Fibroblast of skin of left quadriceps (primary cell): Measurements from ENCODE around the gene ARF1.
A peak's percentile ranks its signal among the peaks of the same experiment; 100 is the strongest.

Experiments
- DNase-seq, 2 experiments: peaks; one replicate each; pipeline ENCODE4 v3.0.0-alpha.2; 2013; ENCODE audit warnings: low read depth in 2 of 2

The ARF1 gene

DNA sequence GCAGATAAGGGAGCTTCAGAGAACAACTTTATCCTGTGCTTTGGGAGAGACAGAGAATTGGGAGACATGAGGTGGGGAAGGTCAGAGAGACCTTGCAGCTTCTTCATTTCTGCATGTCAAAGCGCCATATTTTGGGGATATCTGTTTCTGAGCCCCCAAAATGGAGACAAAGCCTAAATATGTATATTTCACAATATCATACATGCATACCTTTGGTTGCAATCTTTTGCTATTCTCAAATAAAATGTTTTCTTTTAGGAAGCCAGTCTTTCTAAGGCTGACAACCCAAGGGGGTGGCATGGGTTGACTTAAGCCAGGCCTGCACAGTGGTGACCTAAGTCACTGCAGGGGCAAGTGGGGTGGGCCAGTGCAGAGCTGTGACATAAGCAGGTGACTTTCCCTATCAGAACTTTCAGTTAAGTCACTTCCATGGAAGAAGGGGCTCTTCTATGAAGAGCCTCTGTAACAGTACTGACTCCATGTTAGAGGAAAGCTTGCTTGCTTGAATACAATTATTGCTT lies 40.5 kb downstream of the ARF1 start:
- DNase-seq, result no peak

DNA sequence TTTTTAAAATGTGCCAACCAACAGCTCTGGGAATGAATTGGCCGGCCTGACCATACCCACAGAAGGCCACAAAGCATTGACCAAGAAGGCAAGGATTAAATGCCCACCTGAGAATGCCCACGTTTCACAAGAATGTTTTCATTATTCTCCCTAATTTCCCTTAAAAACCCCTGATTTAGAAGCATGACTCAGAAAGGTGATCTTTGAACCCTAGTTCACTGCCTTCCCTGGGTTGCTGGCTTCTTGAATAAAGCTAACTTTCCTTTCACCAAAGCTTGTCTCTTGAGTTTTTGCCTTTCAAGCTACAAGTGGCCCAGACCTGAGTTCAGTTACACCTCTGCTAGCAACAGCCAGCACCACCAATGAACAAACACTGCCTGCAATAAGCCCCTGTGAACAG lies 41.0 kb downstream of the ARF1 start:
- no peak for DNase-seq

DNA sequence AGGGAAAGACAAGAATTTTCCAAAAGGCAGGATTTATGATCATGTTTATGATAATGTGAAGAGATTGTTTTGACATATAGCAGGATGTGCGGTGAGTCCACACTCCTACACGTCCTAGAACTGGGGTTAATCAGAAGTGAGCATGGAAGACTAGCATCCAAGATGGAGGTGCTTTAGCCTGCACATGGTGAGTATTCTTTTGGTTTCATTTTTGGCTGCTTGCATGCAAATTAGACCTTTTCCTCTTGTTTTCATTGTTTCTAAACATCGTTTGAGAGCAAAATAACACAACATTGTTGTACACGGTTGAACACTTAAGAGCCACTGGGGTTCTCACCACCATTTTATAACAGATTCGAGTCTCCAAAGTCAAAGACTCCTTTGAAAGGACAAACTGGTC lies 42.7 kb downstream of the ARF1 start:
- DNase-seq, result no peak

DNA sequence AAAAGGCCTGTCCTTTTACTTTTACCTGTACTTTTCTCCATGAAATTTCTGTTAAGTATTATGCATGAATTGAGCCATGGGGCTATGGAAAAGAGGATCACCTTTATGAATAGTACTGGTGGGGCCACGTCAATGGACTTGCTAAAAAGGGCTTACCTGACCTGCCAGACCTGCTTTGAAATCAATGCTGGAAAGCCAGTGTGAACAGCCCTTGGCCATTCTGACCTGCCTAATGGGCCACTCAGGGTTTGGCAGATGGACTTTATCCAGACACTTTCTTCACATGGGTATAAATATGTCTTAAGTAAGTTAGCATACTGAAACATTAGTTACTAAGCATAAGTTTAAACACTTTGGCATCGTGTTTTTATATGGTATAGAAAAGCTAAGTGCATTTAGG lies 49.3 kb downstream of the ARF1 start:
- no peak for DNase-seq

DNA sequence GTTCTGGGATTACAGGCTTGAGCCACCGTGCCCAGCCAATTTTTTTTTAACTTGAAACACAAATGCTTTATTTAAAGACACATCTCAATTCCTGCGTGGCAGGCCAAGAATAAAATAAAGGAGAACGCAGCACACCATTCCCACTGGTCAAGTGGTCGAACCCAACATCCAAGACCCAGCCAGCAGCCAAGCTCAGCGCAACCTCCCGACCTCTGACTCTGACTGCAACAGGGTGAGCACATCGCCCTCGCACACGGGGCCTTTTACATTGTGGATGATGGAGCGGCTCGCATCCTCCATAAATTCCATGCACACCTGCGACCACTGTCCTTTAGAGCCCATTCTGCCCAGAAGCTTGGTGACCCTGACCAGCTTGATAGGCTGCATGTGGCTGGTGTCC lies 52.1 kb downstream of the ARF1 start:
- DNase-seq, result no peak

DNA sequence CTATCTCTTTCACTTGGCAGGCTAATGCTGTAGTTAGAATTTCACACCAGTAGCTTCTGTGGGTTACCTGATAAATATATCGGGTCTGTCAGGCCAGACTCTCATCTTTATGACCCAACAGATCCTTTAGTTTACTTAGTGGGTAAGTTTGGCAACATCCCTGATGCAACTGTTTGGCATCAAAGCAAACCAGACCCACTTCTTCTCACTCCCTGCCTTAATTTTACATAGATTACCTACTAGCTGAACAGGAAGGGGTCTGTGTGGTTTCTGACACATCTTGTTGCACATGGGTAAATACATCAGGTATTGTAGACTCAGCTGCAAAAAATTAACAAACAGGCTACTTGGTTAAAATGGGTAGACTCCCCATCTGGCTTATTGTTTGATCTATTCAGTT lies 54.4 kb downstream of the ARF1 start:
- DNase-seq, result no peak

DNA sequence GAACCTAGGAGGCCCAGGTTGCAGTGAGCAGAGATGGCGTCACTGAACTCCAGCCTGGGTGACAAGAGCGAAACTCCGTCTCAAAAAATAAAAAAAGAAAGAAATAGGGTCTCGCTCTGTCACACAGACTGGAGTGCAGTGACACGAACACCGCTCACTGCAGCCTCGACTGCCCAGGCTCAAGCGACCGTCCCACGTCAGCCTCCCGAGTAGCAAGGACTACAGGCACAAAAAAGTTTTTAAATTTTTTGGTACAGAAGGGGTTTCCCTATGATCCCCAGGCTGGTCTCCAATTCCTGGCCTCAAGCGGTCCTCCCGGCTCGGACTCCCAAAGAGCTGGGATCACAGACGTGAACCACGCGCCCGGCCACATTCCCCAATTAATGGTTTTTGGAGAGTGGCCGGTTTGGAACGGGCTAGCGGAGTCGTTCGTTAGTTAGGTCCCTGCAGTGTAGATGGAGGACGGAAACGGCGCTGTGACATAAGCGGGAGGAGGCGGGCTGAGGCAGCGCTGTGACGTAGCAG lies 57.0 kb downstream of the ARF1 start:
- DNase-seq, result no peak

DNA sequence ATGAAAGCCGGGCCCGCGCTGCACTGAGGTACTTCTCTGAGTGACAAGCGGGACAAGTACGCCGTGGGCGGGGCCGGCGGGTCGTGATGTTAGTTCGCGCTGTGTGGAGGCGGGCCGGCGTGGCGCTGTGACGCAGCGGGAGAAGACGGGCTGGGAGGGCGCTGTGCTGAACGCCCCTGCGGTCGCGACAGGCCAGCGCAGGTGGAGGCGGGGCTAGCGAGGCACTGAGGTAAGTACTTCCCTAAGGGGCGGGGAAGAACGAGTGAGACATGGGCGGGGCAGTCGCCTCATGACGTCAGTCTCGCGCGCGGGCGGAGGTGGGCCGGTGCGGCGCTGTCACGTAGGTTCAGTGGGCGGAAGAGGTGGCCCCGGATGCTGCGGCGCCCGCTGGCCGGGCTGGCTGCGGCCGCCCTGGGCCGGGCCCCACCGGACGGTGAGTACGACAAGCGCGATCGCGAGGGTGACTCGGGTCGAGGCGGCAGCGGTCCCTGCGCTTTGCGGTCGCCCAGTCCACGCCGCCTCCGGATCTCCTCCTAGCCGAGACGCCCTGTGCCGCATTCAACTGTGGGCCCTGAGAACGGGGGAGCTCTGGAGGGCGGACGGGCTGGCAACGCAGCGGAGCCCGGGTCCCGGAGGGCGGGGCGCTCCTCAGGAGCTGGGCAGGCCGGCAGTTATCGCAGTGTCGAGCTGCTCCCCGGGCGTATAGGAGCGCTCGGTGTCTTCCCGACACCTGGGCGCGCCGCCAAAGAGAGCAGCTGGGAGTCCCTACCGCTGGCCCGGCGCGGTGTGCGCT lies 57.6 kb downstream of the ARF1 start, which contains the start of gene GUK1:
TSS of gene GUK1 (plus strand) at position 349 of the 793 bp plus-strand sequence. CDS start at position 373, 24 bp downstream.
- DNase-seq, result peak; percentile 98

DNA sequence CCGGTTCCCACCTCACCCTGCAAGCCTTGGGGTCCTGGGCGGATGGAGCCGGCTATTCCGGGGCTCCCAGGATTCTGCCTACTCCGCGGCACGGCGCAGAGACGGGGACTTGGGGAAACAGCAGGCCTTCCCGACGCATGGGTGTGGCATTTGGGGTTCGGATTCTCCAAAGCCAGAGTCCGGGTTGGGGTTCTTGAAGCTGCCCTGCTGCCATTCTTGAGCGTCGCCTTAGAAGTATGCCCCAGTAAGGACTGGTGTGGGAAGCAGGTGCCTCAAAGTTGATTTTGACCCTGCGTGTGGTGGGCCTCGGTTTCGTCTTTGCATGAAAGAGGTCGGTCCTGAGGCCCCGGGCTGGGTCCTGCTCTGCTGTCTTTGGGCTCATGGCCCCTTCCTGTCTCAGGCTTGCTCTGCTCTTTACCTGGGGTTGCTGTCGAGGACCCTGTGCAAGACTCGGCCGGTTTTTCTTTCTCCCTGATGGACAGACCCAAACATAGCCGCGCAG lies 58.3 kb downstream of the ARF1 start:
- DNase-seq, result no peak

DNA sequence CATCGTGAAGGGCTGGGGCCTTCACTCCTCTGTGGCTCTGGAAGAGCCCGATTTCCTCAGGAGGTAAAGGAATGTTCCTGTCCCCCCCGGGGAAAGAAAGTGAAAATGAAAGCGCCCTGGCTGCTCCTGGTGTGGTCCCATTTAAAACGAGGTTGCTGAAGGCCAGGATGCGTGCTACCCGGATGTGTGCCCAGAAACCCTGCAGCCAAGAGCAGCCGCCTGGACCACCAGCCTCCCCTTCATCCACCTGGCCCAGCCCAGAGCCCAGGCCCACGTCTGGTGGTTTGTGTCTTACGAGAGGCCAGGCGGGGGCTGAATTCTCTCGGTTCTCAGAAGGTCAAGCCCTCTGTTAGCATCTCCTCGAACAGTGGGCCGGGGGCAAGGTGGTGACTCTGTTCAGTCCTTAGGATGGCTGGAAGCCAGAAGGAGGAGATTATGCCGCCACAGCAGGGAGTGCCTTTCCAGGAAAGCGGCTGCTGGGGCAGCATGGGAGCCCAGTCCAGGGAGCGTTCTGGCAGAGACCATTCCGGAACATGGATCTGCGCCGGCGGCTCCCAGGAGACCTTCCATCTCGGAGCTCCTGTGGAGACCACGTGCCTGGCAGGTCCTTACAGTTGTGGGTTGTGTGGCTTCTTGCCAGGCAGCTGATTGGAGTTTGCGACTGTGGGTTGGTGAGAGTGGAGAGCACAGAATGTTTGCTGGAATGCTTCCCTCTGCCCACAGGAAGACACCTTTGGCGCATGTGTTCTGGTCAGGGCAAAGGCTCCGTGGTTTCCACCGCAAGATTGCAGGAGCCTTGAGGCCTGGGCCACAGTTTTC lies 58.9 kb downstream of the ARF1 start:
- DNase-seq, result no peak

DNA sequence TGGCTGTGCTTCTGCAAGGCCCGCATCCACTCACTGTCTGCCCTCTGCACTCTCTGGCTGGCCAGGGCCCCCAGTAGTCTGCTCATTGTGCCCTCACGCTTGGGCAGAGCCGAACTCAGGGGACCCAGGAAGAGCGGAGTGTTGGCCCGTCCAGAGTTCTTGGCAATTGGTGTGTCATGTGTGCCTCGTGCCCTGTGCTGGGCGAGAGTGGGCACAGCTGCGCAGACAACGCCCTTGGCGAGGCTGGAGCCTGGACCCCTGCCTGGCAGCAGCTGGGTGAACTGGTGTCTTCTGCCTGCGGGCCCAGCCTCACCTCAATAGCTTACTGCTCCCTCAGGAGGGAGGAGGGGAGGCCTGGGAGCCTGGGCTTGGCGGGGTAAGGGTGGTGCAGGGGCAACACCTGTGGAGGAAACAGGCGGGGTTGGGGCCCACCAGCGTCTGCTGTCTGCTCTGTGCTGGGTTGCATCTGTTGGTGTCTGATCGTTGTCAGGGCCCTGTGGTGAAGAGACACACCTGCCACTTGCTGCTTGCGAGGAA lies 59.7 kb downstream of the ARF1 start:
- no peak for DNase-seq

DNA sequence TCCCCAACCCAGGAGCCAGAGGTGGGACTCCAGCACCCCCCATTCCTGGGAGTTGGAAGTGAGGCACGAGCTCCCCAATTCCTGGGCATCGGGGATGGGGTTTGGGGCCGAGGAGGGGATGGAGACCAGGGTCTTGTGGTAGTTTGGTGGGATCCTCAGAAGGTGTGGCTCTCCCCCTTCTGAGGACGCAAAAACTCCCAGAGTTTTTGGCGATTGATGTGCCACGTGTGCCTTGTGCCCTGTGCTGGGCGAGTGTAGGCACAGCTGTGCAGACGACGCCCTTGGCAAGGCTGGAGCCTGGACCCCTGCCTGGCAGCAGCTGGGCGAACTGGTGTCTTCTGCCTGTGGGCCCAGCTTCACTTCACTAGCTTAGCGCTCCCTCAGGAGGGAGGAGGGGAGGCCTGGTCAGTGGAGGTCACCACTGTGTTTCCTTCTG lies 60.2 kb downstream of the ARF1 start:
- DNase-seq, result no peak

DNA sequence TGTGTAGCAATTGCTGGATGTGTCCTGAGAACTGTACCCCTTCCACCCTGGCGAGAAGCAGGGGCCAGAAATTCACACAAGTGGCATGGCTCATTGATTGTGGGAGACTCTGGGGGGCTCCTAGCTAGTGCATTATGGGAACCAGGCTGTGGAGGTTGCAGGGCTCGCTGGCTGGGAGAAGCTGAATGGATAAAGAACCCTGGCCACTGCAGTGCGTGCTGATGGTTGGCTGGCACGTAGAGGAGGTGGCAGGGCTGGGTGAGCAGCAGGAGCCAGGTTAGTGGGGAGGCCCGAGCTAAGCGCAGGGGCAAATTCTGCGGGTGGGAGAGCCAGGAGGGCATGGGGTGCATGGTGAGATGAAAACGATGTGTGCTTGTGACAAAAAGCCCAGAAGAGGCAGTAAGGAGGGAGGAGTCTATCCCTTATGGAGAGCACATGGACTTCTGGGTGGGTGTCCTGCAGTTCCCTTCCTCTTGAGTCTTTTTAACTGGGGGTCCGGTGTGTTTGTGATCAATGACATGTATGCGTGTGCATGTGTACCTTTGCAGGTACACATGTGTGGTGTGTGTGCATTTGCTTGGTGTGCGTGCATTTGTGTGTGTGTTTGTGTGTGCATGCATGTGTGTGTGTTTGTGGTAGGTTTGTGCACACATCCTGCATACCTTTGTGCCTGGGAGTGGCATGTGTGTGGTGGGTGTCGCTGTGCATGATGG lies 61.1 kb downstream of the ARF1 start:
- no peak for DNase-seq

DNA sequence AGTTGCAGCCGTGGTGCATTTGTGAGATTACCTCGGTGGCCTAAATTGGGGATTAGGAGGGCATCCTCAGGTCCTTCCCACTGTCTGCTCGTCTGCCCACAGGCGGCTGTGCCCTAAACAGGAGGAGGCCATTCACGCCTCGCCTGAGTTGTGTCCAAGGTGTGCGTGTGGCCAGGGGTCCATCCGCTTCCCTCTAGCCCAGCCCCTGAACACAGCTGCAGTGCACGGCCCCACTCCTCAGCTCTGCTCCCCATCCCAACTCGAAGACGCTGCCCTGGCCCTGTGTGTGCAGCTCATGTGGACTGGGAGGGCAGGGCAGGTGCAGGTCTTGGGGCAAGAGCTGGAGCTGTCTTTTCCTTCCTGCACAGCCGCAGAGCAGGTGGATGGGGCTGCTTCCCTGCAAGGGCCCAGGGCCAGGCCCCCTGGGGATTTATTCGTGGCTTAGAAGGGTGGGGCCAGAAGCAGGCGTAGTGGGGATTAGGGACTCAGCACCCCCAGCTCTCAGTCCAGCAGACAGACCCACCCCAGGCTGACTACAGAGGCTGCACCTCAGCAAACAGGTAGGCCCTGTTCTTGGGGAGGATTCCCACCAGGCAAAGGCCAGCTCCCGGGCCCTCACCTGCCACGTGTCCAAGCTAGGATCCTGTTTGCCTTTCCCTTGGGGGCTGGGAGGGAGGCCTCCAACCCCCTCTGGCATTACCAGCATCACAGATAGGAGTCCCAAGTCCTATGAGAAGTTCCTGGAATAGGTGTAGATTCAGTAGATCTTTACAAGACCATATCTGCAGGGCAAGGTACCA lies 61.9 kb downstream of the ARF1 start:
- DNase-seq, result no peak

DNA sequence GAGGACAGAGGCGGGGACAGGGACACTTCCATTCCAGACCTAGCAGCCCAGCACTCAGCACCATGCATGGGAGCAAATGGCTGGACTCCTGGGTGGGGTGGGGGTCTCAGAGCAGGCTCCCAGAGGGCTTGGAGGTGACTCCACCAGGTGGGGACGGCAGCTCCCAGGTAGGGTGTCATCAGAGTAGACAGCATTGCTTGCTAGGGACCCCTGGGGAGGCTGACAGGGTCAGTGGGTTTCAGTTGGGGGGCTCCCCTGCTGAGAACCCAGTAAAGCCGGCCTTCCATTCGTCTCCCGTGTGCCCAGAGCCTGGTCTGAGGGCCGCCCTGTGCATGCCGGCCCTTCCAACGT lies 62.5 kb downstream of the ARF1 start:
- DNase-seq, result no peak

DNA sequence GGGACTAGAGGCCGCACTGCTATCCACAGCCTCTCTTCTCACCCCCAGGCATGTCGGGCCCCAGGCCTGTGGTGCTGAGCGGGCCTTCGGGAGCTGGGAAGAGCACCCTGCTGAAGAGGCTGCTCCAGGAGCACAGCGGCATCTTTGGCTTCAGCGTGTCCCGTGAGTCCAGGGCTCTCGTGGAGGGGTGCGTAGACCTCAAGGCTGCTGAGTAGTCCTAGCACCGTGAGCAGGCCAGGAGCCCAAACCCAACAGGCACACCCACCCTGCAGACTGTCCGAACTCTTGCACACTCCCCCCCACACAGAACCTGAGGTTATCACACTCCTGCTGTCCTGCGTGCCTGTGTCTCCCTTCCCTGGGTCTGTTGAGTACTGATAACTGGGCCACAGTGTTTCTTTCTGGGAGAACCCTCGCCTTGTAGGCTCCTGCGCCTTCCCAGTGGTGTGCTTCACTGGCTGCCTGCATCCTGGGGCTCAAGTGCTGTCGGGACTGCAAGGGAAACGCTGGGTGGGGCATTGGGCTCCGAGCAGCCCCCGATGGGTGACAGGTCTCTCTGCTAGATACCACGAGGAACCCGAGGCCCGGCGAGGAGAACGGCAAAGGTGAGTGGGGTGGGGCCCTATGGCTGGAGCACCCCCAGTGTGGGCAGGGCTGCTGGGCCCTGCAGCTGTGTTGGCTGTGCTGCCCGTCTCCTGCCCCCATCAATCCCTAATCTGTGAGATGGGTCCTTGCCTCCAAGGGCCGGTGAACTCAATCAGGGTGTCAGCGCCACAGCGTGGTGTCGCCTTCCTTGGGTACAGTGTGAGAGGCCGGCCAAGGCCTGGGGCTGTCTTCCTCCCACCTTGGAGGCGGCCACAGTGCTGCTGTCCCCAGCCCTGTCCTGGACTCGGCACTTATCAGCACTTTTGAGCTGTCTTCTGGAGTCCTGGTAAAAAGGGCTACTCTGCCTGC lies 63.2 kb downstream of the ARF1 start:
- DNase-seq, result no peak

DNA sequence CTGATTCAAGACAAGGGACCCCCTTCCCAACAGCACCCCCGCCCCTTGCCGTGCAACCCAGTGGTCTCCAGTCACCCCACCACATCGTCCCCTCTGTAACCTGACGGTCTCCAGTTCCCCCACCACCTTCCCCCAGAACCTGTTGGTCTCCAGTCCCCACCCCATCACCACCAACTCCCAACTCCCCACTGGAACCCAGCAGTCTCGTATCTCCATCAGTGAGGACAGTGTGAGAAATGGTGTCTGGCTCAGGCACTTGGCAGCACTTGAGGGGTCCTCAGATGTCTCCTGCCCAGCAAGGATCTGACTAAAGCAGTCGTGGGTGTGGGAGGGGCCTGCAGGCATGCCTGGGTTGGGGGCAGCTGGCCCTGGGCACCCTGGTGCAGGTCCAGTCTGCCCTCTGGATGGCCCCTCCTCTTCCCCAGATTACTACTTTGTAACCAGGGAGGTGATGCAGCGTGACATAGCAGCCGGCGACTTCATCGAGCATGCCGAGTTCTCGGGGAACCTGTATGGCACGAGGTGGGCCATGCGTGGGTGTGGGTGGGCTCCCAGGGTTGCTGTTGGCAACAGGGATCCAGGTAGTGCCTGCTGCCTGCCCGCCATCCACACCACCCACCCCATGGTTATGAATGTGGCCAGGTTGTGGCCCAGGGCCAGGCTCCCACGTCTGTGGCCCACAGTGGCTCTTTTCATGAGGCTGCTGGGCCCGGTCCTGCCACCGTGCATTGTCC lies 64.1 kb downstream of the ARF1 start:
- DNase-seq, result no peak

DNA sequence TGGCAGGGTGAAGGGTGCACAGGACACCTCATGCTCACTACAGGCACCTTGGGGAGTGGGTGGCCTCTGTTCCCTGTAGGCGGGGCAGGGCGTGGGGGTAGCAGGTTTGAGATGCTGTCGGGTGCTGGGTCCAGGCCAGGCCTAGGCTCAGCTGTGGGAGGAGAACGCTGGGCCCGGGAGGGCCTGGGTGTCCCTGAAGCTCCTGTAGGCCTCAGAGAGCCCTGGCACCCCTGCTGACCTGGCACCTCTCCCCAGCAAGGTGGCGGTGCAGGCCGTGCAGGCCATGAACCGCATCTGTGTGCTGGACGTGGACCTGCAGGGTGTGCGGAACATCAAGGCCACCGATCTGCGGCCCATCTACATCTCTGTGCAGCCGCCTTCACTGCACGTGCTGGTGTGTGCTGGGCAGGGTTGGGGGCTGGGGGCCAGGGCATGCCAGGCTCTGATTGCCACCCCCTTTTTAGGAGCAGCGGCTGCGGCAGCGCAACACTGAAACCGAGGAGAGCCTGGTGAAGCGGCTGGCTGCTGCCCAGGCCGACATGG lies 64.7 kb downstream of the ARF1 start:
- no peak for DNase-seq

DNA sequence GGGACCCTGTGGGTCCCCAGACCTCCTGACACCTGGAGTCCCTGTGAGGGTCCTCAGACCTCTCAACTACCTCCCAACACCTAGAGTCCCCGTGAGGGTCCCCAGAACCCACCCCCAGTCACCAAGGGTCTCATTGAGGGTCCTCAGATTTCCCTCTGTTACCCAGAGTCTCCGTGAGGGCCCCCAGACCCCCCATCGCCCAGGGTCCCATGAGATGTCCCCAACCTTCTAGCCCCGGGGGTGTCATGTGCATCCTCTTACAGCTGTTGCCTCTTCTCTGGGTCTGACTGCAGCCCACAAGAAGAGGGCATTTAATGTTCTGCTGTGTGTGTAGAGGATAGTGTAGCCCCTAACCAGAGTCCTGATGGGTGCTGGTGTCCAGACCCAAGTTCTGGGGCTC lies 65.3 kb downstream of the ARF1 start:
- no peak for DNase-seq
